K562 (cell line): Measurements from ENCODE around the gene SHTN1.

Experiments
- RBM25 ChIP-seq: fragments of 200-400 bp; formaldehyde crosslinking; IDR thresholded peaks from 2 replicates; pipeline ENCODE4 v1.6.1; 2018; ENCODE audit warnings: low read length, low read depth, moderate library complexity; ENCODE audit not compliant: severe bottlenecking
- TOE1 ChIP-seq, 2 experiments: fragments of 450-650 bp in 1 of 2; sonication (generic) in 1 of 2; formaldehyde crosslinking in 1 of 2; IDR thresholded peaks; 2 replicates each; pipeline versions ENCODE4 v1.7.1 to v1.8.0; 2016 to 2022; ENCODE audit warnings: borderline replicate concordance in 2 of 2, mild to moderate bottlenecking in 2 of 2, antibody characterized with exemption in 1 of 2, inconsistent platforms in 1 of 2, low read depth in 1 of 2, missing genetic modification reagents in 1 of 2, moderate library complexity in 1 of 2
- TF ChIP-seq, protein P1 (sequence below): sonication (generic); formaldehyde crosslinking; IDR thresholded peaks from 2 replicates; pipeline ENCODE4 v1.8.1; 2023; ENCODE audit warnings: mild to moderate bottlenecking, missing genetic modification reagents, moderate library complexity

- TF ChIP-seq RBM25 (no peak), TOE1 (IDR thresholded peaks at IDR 0.05; ENCODE audit: borderline replicate concordance) (no peak), TOE1 (CRISPR knock-in tag; IDR thresholded peaks at IDR 0.05; ENCODE audit: borderline replicate concordance, low read depth) (no peak)
- TF ChIP-seq, protein P1, sequence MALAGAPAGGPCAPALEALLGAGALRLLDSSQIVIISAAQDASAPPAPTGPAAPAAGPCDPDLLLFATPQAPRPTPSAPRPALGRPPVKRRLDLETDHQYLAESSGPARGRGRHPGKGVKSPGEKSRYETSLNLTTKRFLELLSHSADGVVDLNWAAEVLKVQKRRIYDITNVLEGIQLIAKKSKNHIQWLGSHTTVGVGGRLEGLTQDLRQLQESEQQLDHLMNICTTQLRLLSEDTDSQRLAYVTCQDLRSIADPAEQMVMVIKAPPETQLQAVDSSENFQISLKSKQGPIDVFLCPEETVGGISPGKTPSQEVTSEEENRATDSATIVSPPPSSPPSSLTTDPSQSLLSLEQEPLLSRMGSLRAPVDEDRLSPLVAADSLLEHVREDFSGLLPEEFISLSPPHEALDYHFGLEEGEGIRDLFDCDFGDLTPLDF (CRISPR knock-in tag) = no peak
Measured at GRCh38 chr10:116878123-116878522, 126.9 kb downstream of the SHTN1 start.
